ENCODE data around the gene TFAP2A.

GRCh38 chr6:10411131-10411970 is 3.5 kb downstream of the TFAP2A start:
- TF ChIP-seq CTCF (IDR thresholded peaks at IDR 0.05; ENCODE audit: poor library complexity, severe bottlenecking) (no peak), POLR2AphosphoS5 (IDR thresholded peaks at IDR 0.05) (no peak), EZH2 (IDR thresholded peaks at IDR 0.05; ENCODE audit: borderline replicate concordance, insufficient read depth, low read length, poor library complexity, severe bottlenecking) (no peak), TAF1 (IDR thresholded peaks at IDR 0.05; ENCODE audit: low read depth) (no peak), REST (IDR thresholded peaks at IDR 0.05; ENCODE audit: borderline replicate concordance) (no peak), EP300 (conservative IDR thresholded peaks at IDR 0.05; ENCODE audit: poor library complexity, severe bottlenecking) (no peak), RAD21 (conservative IDR thresholded peaks at IDR 0.05) (no peak), MXI1 (conservative IDR thresholded peaks at IDR 0.05; ENCODE audit: poor library complexity, severe bottlenecking) (no peak), SMC3 (conservative IDR thresholded peaks at IDR 0.05; ENCODE audit: poor library complexity) (no peak)

Measured in neural cell (in vitro differentiated cells).